HL-60 (cell line): ENCODE data around the gene SNRNP48.

Experiments used
- DNase-seq, 2 experiments: peaks; one replicate each; pipeline ENCODE4 v3.0.0-alpha.2; 2010 to 2020; ENCODE audit warnings: low read depth in 1 of 2, low spot score in 1 of 2
- H3K27ac ChIP-seq: fragments of 250-450 bp; sonication (Bioruptor Pico); replicated peaks from 2 replicates; pipeline ENCODE4 v1.5.1; 2020; ENCODE audit warnings: mild to moderate bottlenecking, moderate library complexity
- H3K27me3 ChIP-seq: fragments of 250-450 bp; sonication (Bioruptor Pico); 2 replicates; pipeline ENCODE4 v1.5.1; 2021; ENCODE audit warnings: mild to moderate bottlenecking, moderate library complexity; ENCODE audit not compliant: insufficient read depth, poor library complexity, severe bottlenecking
- H3K4me3 ChIP-seq: replicated peaks from 2 replicates; pipeline ENCODE4 v1.5.1; 2011; ENCODE audit warnings: mild to moderate bottlenecking, control low read depth, low read length; ENCODE audit not compliant: insufficient read depth
- CTCF ChIP-seq: IDR thresholded peaks from one replicate; pipeline ENCODE4 v1.5.1; 2011; ENCODE audit warnings: low read length, control low read depth, inconsistent platforms; ENCODE audit not compliant: insufficient read depth
- GABPA ChIP-seq: IDR thresholded peaks from 2 replicates; pipeline ENCODE4 v1.6.1; 2012; ENCODE audit warnings: low read depth
- POLR2AphosphoS5 ChIP-seq: IDR thresholded peaks from 2 replicates; pipeline ENCODE4 v1.6.1; 2012; ENCODE audit warnings: low read depth
- REST ChIP-seq: IDR thresholded peaks from 2 replicates; pipeline ENCODE4 v1.6.1; 2012; ENCODE audit warnings: low read depth; ENCODE audit not compliant: insufficient replicate concordance
- SPI1 ChIP-seq: IDR thresholded peaks from 2 replicates; pipeline ENCODE4 v1.6.1; 2012; ENCODE audit warnings: low read depth, mild to moderate bottlenecking, borderline replicate concordance

The SNRNP48 gene

GRCh38 chr6:7559196-7559595 is 30.8 kb upstream of the SNRNP48 start:
- DNase-seq: no peak
- Histone ChIP-seq H3K27me3 (no peaks in the 10 kb centered on the region), H3K4me3 (no peak overlapping the region), H3K27ac (no peak overlapping the region)
- TF ChIP-seq REST: no peak
- TF ChIP-seq CTCF: no peak
- TF ChIP-seq GABPA: no peak
- no peak for TF ChIP-seq SPI1

GRCh38 chr6:7559651-7560385 is 30.2 kb upstream of the SNRNP48 start:
- H3K27ac ChIP-seq: no peak overlapping the region
- DNase-seq: no peak
- no peak for TF ChIP-seq SPI1
- no peaks in the 10 kb centered on the region for H3K27me3 ChIP-seq
- H3K4me3 ChIP-seq: no peak overlapping the region

- no peak for DNase-seq
- Histone ChIP-seq H3K4me3 (no peak overlapping the region), H3K27ac (no peak overlapping the region), H3K27me3 (no peaks in the 10 kb centered on the region)
- TF ChIP-seq SPI1 (no peak), POLR2AphosphoS5 (no peak)
Measured at GRCh38 chr6:7561153-7561964, 28.6 kb upstream of the SNRNP48 start.

GRCh38 chr6:7562769-7563168 is 27.2 kb upstream of the SNRNP48 start:
- Histone ChIP-seq H3K4me3 (no peak overlapping the region), H3K27ac (peak overlapping the region; percentile 43)

GRCh38 chr6:7566107-7566506 is 23.9 kb upstream of the SNRNP48 start:
- H3K4me3 ChIP-seq: no peak overlapping the region
- no peaks in the 10 kb centered on the region for H3K27me3 ChIP-seq
- TF ChIP-seq SPI1 (no peak), POLR2AphosphoS5 (no peak), REST (no peak), CTCF (no peak), GABPA (no peak)

More at GRCh38 chr6:7562769-7563168, 27.2 kb upstream of the SNRNP48 start:
- DNase-seq: peak; percentile 17 to 77
- TF ChIP-seq CTCF: no peak
- TF ChIP-seq SPI1: peak; percentile 95
- H3K27me3 ChIP-seq: no peaks in the 10 kb centered on the region

More at GRCh38 chr6:7566107-7566506, 23.9 kb upstream of the SNRNP48 start:
- DNase-seq: no peak
- no peak overlapping the region for H3K27ac ChIP-seq
